Testis (tissue), 3 donors: ENCODE data around the gene AP2M1. TPM values are rescaled to one million over a fixed set of nuclear protein-coding genes. Genes with fewer than 3 reads are reported as not detected.

Source experiments
- DNase-seq: peaks from one replicate; pipeline ENCODE4 v3.0.0-alpha.2; 2019
- H3K27ac ChIP-seq, 2 donors: fragments of 200-600 bp; sonication (generic); one replicate each; pipeline ENCODE4 v1.5.1; 2019
- H3K27me3 ChIP-seq: fragments of 200-600 bp; sonication (generic); one replicate; pipeline ENCODE4 v1.5.1; 2019
- H3K36me3 ChIP-seq: fragments of 200-600 bp; sonication (generic); one replicate; pipeline ENCODE4 v1.5.1; 2017; ENCODE audit warnings: low read depth; ENCODE audit errors: missing control alignments
- H3K4me1 ChIP-seq: fragments of 200-600 bp; sonication (generic); one replicate; pipeline ENCODE4 v1.5.1; 2019
- H3K4me3 ChIP-seq, 2 donors: fragments of 200-600 bp; sonication (generic); one replicate each; pipeline ENCODE4 v1.5.1; 2017 to 2019
- H3K9me3 ChIP-seq: fragments of 200-600 bp; sonication (generic); one replicate; pipeline ENCODE4 v1.5.1; 2017
- POLR2A ChIP-seq: fragments of 450-650 bp; IDR thresholded peaks from one replicate; pipeline ENCODE4 v1.6.1; 2017; ENCODE audit warnings: antibody characterized with exemption, mild to moderate bottlenecking, moderate library complexity
- whole genome bisulfite sequencing, 2 donors: methylation state at CpG; one replicate each; pipeline ENCODE4 v1.1.5; 2018; 5-methylcytosine and 5-hydroxymethylcytosine counted together
- intact Hi-C: fragments of 100-400 bp; cut with DNase I; formaldehyde crosslinking; loops from one replicate; pipeline ENCODE4 v1.15.1; 2023; ENCODE audit warnings: low total_unique reads
- polyA plus RNA-seq: library from polyadenylated mRNA; stranded (reverse); fragments of 350-450 nt; fragmentation: Illumina TruSeq; extraction: RNeasy Lipid Tissue Mini Kit (QIAGEN cat#74804); gene quantifications from one replicate; pipeline ENCODE4 v1.2.3, GENCODE V29; 2014; ENCODE audit warnings: low read depth, low replicate concordance; ENCODE audit not compliant: insufficient read depth
- total RNA-seq, 2 donors: library from RNA; depleted of rRNA; stranded (reverse); fragments of >200 nt; gene quantifications; one replicate each; pipeline ENCODE4 v1.2.3, GENCODE V29; 2016
- TF ChIP-seq, protein P1 (sequence below), 3 experiments: fragments of 450-650 bp in 2 of 3; fragments of 200-600 bp in 1 of 3; sonication (generic) in 1 of 3; IDR thresholded peaks; one replicate each; pipeline ENCODE4 v1.5.1; 2016 to 2019; ENCODE audit warnings: antibody characterized with exemption in 3 of 3, mild to moderate bottlenecking in 2 of 3, moderate library complexity in 1 of 3

Gene AP2M1
- total and polyA plus RNA-seq, 3 donors from 2014 or later, result 238 to 346 (median 334) TPM

DNA sequence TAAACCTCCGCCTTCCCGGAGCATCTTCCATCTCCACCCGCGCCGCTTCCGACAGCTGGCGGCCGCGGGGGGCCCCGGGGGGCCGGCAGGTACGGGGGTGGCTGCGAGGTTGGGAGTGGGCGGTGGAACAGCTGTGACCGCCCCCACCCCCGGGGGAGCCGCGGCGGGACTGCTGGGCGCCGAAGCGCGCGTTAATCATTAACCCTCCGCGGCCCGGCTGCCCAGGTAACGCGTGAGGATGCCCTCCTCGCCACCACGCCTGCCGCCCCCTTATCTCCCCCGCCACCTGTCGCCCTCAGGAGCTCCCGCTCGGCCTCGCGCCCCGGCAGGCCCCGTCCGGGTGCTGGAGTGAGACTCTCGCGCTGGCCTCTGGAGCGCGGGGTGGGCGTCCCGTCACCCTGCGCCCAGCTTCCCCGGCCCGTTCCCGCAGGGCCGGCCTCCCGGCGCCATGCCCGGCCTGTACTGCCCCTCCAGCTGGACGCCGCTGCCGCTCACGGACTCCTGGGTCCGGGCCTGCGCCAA is 55.5 kb downstream of the AP2M1 start:
- H3K36me3 ChIP-seq, result no peaks in the 10 kb centered on the region
- peaks cover 7% of the 10 kb centered on the region for H3K4me1 ChIP-seq
- H3K9me3 ChIP-seq, result no peaks in the 10 kb centered on the region
- H3K27ac ChIP-seq, result no peak overlapping the region
- TF ChIP-seq, protein P1, sequence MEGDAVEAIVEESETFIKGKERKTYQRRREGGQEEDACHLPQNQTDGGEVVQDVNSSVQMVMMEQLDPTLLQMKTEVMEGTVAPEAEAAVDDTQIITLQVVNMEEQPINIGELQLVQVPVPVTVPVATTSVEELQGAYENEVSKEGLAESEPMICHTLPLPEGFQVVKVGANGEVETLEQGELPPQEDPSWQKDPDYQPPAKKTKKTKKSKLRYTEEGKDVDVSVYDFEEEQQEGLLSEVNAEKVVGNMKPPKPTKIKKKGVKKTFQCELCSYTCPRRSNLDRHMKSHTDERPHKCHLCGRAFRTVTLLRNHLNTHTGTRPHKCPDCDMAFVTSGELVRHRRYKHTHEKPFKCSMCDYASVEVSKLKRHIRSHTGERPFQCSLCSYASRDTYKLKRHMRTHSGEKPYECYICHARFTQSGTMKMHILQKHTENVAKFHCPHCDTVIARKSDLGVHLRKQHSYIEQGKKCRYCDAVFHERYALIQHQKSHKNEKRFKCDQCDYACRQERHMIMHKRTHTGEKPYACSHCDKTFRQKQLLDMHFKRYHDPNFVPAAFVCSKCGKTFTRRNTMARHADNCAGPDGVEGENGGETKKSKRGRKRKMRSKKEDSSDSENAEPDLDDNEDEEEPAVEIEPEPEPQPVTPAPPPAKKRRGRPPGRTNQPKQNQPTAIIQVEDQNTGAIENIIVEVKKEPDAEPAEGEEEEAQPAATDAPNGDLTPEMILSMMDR (IDR thresholded peaks at IDR 0.05), result no peak
- no peak for TF ChIP-seq POLR2A
- H3K27me3 ChIP-seq, result no peaks in the 10 kb centered on the region
- H3K4me3 ChIP-seq, result peak overlapping the region; percentile 49 to 57
- no peak for DNase-seq
- intact Hi-C loops, result loop anchor here (10.0 kb wide), 1 partner anchor 85 kb away; no protein-coding TSS in a partner anchor
- WGBS, 2 donors, result 0% methylated on average over 6 to 27 of the region's 61 CpGs

DNA sequence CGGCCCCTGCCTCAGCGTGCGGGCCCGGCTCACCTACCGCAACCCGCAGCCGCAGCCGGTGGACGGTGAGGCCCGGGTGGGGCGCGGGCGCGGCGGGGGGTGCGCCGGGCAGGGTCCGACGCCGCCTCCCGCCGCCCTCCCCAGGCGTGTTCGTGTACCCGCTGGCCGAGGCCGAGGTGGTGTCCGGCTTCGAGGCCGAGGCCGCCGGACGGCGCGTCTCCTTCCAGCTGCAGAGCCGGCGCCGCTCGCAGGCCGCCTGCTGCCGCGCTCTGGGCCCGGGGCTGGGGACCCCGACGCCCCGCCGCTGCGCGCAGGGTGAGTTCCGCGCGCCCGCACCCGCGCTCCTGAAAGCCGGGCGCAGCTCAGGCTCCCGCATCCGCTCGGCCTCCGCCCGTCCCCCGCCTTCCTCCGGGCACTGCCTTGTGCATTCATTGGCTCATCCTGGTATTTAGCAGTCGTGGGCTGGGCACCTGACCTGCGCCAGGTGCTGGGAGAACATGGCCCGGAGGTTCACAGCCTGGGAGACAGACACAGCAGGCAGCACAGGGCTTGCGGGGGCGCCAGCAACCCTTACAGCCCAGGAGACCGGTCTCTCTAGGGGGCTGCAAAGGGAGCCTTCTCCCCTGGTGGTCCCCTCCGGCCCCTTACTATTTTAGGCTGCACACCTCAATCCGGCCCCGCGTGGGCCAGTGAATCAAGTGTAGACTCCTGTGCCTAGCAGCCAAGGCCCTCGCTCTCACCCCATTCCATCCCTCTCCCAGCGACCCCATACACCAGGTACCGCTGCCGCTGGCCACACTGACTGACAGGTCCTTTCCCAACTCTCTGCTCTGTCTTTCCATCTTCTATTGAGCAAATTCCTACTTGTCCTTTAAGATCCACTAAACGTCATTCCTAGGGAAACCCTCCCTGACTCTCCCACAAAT is 56.2 kb downstream of the AP2M1 start:
- intact Hi-C loops, result loop anchor here (10.0 kb wide), 1 partner anchor 86 kb away; no protein-coding TSS in a partner anchor
- H3K27me3 ChIP-seq, result no peaks in the 10 kb centered on the region
- peak overlapping the region; percentile 49 to 57 for H3K4me3 ChIP-seq
- no peak for TF ChIP-seq POLR2A
- TF ChIP-seq, protein P1 (IDR thresholded peaks at IDR 0.05), result no peak
- peaks cover 7% of the 10 kb centered on the region for H3K4me1 ChIP-seq
- no peaks in the 10 kb centered on the region for H3K9me3 ChIP-seq
- DNase-seq, result no peak
- WGBS, 2 donors, result 21% methylated on average over 17 to 23 of the region's 79 CpGs
- no peaks in the 10 kb centered on the region for H3K36me3 ChIP-seq
- no peak overlapping the region for H3K27ac ChIP-seq

DNA sequence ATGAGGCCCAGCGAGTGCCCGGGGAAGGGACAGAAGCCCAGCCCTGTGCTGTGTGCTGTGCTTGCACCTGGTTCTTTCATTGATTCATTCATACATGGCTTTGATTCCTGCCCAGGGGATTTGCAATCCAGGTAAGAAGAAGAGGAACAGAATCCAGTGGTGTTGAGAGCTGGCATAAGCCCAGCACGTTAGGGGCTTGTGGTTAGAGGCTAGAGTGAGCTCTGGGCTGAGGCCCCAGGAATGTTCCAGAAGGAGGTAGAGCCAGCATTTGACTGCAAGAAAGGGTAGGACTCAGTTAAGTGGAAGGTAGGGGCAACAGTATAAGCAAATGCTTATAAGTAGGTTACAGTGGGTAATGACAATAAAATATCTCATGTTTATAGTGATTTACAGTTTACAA is 57.0 kb downstream of the AP2M1 start:
- Histone ChIP-seq H3K36me3 (no peaks in the 10 kb centered on the region), H3K4me1 (peaks cover 7% of the 10 kb centered on the region), H3K9me3 (no peaks in the 10 kb centered on the region), H3K27me3 (no peaks in the 10 kb centered on the region), H3K27ac (no peak overlapping the region), H3K4me3 (no peak overlapping the region)
- intact Hi-C loops, result loop anchor here (10.0 kb wide), 1 partner anchor 87 kb away; no protein-coding TSS in a partner anchor
- WGBS, 2 donors, result 29 to 64% methylated on average over 1 to 3 of the region's 3 CpGs
- TF ChIP-seq, protein P1 (IDR thresholded peaks at IDR 0.05), result no peak
- TF ChIP-seq POLR2A, result no peak
- DNase-seq, result no peak

DNA sequence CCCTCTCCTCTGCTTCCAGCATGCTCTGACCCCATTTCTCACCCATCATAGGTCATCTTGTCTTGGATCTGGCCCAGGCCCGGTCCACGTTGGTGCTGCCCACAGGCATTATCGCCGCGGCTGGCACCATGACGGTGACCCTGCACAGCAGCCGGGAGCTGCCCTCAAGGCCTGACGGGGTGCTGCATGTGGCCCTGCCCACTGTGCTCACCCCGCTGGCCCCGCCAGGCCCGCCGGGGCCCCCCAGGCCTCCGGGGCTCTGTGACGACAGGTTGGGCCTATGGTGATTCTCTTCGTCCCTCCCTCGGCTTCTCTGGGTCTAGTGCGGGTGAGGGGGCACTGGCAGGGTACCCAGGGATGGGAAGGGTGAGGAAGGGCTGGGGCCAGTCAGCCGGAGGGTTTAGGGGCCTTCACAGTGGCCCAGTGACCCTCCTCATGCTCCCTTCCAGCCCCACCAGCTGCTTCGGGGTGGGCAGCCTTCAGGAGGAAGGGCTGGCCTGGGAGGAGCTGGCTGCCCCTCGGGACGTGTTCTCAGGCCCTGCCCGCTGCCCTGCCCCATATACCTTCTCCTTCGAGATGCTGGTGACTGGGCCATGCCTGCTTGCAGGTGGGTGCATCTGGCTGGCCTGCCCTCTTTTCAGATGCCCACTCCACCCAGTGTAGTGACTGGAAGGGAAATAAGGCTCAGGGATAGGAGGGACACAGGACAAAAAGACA is 58.6 kb downstream of the AP2M1 start:
- Histone ChIP-seq H3K27me3 (no peaks in the 10 kb centered on the region), H3K36me3 (no peaks in the 10 kb centered on the region), H3K4me3 (no peak overlapping the region), H3K4me1 (peaks cover 7% of the 10 kb centered on the region), H3K27ac (no peak overlapping the region), H3K9me3 (no peaks in the 10 kb centered on the region)
- no peak for DNase-seq
- TF ChIP-seq, protein P1 (IDR thresholded peaks at IDR 0.05), result no peak
- TF ChIP-seq POLR2A, result no peak
- whole genome bisulfite sequencing, 2 donors, result 85 to 96% methylated on average over 12 to 22 of the region's 23 CpGs
- intact Hi-C loops, result loop anchor here (10.0 kb wide), 1 partner anchor 88 kb away; no protein-coding TSS in a partner anchor

Other genes starting within 250 kb of the AP2M1 start
- 10 to 100 TPM; 61.5 to 77.9 TPM for gene ABCC5, start 157.0 kb upstream of the AP2M1 start, total RNA-seq
- 35.2 TPM for gene ABCC5, start 157.0 kb upstream of the AP2M1 start, polyA plus RNA-seq
- gene HTR3D, start 143.1 kb upstream of the AP2M1 start, total RNA-seq, result not detected
- not detected for gene HTR3D, start 143.1 kb upstream of the AP2M1 start, polyA plus RNA-seq
- under 1 TPM in 1 of 2 donors, not detected in 1; 0.31 TPM for gene HTR3C, start 121.8 kb upstream of the AP2M1 start, total RNA-seq
- gene HTR3C, start 121.8 kb upstream of the AP2M1 start, polyA plus RNA-seq, result not detected
- under 1 TPM; 0.31 to 0.63 TPM for gene HTR3E, start 77.8 kb upstream of the AP2M1 start, total RNA-seq
- not detected for gene HTR3E, start 77.8 kb upstream of the AP2M1 start, polyA plus RNA-seq
- 10 to 100 TPM; 37.2 to 48.1 TPM for gene EIF2B5, start 39.5 kb upstream of the AP2M1 start, total RNA-seq
- 36.7 TPM for gene EIF2B5, start 39.5 kb upstream of the AP2M1 start, polyA plus RNA-seq
- 10 to 100 TPM; 80.5 to 86.8 TPM for gene DVL3, start 19.5 kb upstream of the AP2M1 start, total RNA-seq
- gene DVL3, start 19.5 kb upstream of the AP2M1 start, polyA plus RNA-seq, result 53.7 TPM
- 100 to 1,000 TPM; 111 to 115 TPM for gene ABCF3, start 11.3 kb downstream of the AP2M1 start, total RNA-seq
- gene ABCF3, start 11.3 kb downstream of the AP2M1 start, polyA plus RNA-seq, result 69.3 TPM
- gene VWA5B2, start 54.7 kb downstream of the AP2M1 start, total RNA-seq, result 10 to 100 TPM; 13.8 to 17.6 TPM
- gene VWA5B2, start 54.7 kb downstream of the AP2M1 start, polyA plus RNA-seq, result 2.5 TPM
- gene ALG3, start 74.1 kb downstream of the AP2M1 start, total RNA-seq, result 10 to 100 TPM; 79.4 to 91.7 TPM
- 58.7 TPM for gene ALG3, start 74.1 kb downstream of the AP2M1 start, polyA plus RNA-seq
- 10 to 100 TPM; 10.2 to 15.0 TPM for gene EEF1AKMT4, start 74.8 kb downstream of the AP2M1 start, total RNA-seq
- gene EEF1AKMT4, start 74.8 kb downstream of the AP2M1 start, polyA plus RNA-seq, result 16.9 TPM
- under 1 TPM in 1 of 2 donors, not detected in 1; 0.24 TPM for gene CAMK2N2, start 86.7 kb downstream of the AP2M1 start, total RNA-seq
- 0.40 TPM for gene CAMK2N2, start 86.7 kb downstream of the AP2M1 start, polyA plus RNA-seq
- 1 to 10 TPM; 1.4 TPM for gene ECE2, start 101.2 kb downstream of the AP2M1 start, total RNA-seq
- gene ECE2, start 101.2 kb downstream of the AP2M1 start, polyA plus RNA-seq, result 1.1 TPM
- gene PSMD2, start 124.4 kb downstream of the AP2M1 start, total RNA-seq, result 100 to 1,000 TPM; 289 to 339 TPM
- 379 TPM for gene PSMD2, start 124.4 kb downstream of the AP2M1 start, polyA plus RNA-seq
- gene EIF4G1, start 139.8 kb downstream of the AP2M1 start, total RNA-seq, result 100 to 1,000 TPM; 295 TPM
- 255 TPM for gene EIF4G1, start 139.8 kb downstream of the AP2M1 start, polyA plus RNA-seq
- gene FAM131A, start 162.7 kb downstream of the AP2M1 start, total RNA-seq, result 10 to 100 TPM; 75.9 to 77.2 TPM
- gene FAM131A, start 162.7 kb downstream of the AP2M1 start, polyA plus RNA-seq, result 28.1 TPM
- gene CLCN2, start 186.8 kb downstream of the AP2M1 start, total RNA-seq, result 100 to 1,000 TPM in 1 of 2 donors, 10 to 100 TPM in 1; 98.2 to 118 TPM
- gene CLCN2, start 186.8 kb downstream of the AP2M1 start, polyA plus RNA-seq, result 46.7 TPM
- 10 to 100 TPM; 65.0 to 76.4 TPM for gene POLR2H, start 186.9 kb downstream of the AP2M1 start, total RNA-seq
- 72.2 TPM for gene POLR2H, start 186.9 kb downstream of the AP2M1 start, polyA plus RNA-seq
- under 1 TPM; 0.71 to 0.93 TPM for gene THPO, start 203.4 kb downstream of the AP2M1 start, total RNA-seq
- gene THPO, start 203.4 kb downstream of the AP2M1 start, polyA plus RNA-seq, result 7.6 TPM
- gene CHRD, start 205.2 kb downstream of the AP2M1 start, total RNA-seq, result 1 to 10 TPM; 3.5 to 4.3 TPM
- 4.3 TPM for gene CHRD, start 205.2 kb downstream of the AP2M1 start, polyA plus RNA-seq